Ishikawa (cell line): ENCODE data around the gene CTNNA3.

Experiments
- CEBPB ChIP-seq: IDR thresholded peaks from 2 replicates; pipeline ENCODE4 v1.6.1; 2012
- CREB1 ChIP-seq: IDR thresholded peaks from 2 replicates; pipeline ENCODE4 v1.6.1; 2012; ENCODE audit warnings: low read depth
- EGR1 ChIP-seq: IDR thresholded peaks from 2 replicates; pipeline ENCODE4 v1.6.1; 2012
- EP300 ChIP-seq: IDR thresholded peaks from 2 replicates; pipeline ENCODE4 v1.6.1; 2012; ENCODE audit warnings: borderline replicate concordance
- MAX ChIP-seq: IDR thresholded peaks from 2 replicates; pipeline ENCODE4 v1.6.1; 2012
- NFIC ChIP-seq: IDR thresholded peaks from 2 replicates; pipeline ENCODE4 v1.6.1; 2012
- RAD21 ChIP-seq: IDR thresholded peaks from 2 replicates; pipeline ENCODE4 v1.6.1; 2012; ENCODE audit warnings: low read depth
- REST ChIP-seq: IDR thresholded peaks from 2 replicates; pipeline ENCODE4 v1.6.1; 2012; ENCODE audit warnings: low read depth, mild to moderate bottlenecking
- TAF1 ChIP-seq: IDR thresholded peaks from 2 replicates; pipeline ENCODE4 v1.6.1; 2012; ENCODE audit warnings: low read depth, mild to moderate bottlenecking
- TCF12 ChIP-seq: IDR thresholded peaks from 2 replicates; pipeline ENCODE4 v1.6.1; 2012; ENCODE audit warnings: low read depth
- TEAD4 ChIP-seq: IDR thresholded peaks from 2 replicates; pipeline ENCODE4 v1.6.1; 2012
- USF1 ChIP-seq: IDR thresholded peaks from 2 replicates; pipeline ENCODE4 v1.6.1; 2012
- YY1 ChIP-seq: IDR thresholded peaks from 2 replicates; pipeline ENCODE4 v1.6.1; 2012; ENCODE audit warnings: low read depth

- no peak for TF ChIP-seq TAF1
- TF ChIP-seq RAD21, result no peak
- no peak for TF ChIP-seq NFIC
- no peak for TF ChIP-seq CEBPB
- no peak for TF ChIP-seq CREB1
- no peak for TF ChIP-seq MAX
- TF ChIP-seq TEAD4, result no peak
- no peak for TF ChIP-seq USF1
- no peak for TF ChIP-seq YY1
- no peak for TF ChIP-seq REST
- TF ChIP-seq EGR1, result no peak
- TF ChIP-seq EP300, result no peak
- TF ChIP-seq TCF12, result no peak
Observed at GRCh38 chr10:66534866-66535265, 1161.1 kb downstream of the CTNNA3 start.
